Amniotic stem cell (primary cell): ENCODE data around the gene CCDC136.
A peak's percentile ranks its signal among the peaks of the same experiment; 100 is the strongest.

Experiments
- DNase-seq: peaks from one replicate; lab custom pipeline; 2025; lab: John Stamatoyannopoulos, UW

Gene CCDC136

GRCh38 chr7:128791121-128791971 lies at the start of gene CCDC136:
Gene CCDC136, plus strand, starts transcription at chr7:128791968. Its CDS starts 444 bp downstream, at chr7:128792412.
- peak; percentile 40 for DNase-seq

GRCh38 chr7:128742206-128742605 lies 49.6 kb upstream of the CCDC136 start:
- peak; percentile 23 for DNase-seq

GRCh38 chr7:128743112-128743772 lies 48.5 kb upstream of the CCDC136 start:
- DNase-seq, result no peak

- DNase-seq, result no peak
Measured at GRCh38 chr7:128744366-128744905, 47.3 kb upstream of the CCDC136 start.

- DNase-seq, result no peak
Measured at GRCh38 chr7:128745706-128746105, 46.1 kb upstream of the CCDC136 start.

GRCh38 chr7:128747327-128748079 lies 44.3 kb upstream of the CCDC136 start:
- no peak for DNase-seq

- DNase-seq, result no peak
Measured at GRCh38 chr7:128752251-128752650, 39.5 kb upstream of the CCDC136 start.

GRCh38 chr7:128755075-128755818 lies 36.5 kb upstream of the CCDC136 start:
- DNase-seq, result no peak

GRCh38 chr7:128755819-128756476 lies 35.8 kb upstream of the CCDC136 start:
- peak; percentile 91 for DNase-seq

- DNase-seq, result no peak
Measured at GRCh38 chr7:128757203-128757602, 34.6 kb upstream of the CCDC136 start.

- DNase-seq, result no peak
Measured at GRCh38 chr7:128758553-128758952, 33.2 kb upstream of the CCDC136 start.

GRCh38 chr7:128759242-128759641 lies 32.5 kb upstream of the CCDC136 start:
- no peak for DNase-seq

- no peak for DNase-seq
Measured at GRCh38 chr7:128763541-128763940, 28.2 kb upstream of the CCDC136 start.

GRCh38 chr7:128767475-128768110 lies 24.2 kb upstream of the CCDC136 start:
- no peak for DNase-seq

- no peak for DNase-seq
Measured at GRCh38 chr7:128770233-128770632, 21.5 kb upstream of the CCDC136 start.

GRCh38 chr7:128773604-128774003 lies 18.2 kb upstream of the CCDC136 start:
- no peak for DNase-seq

GRCh38 chr7:128774029-128774689 lies 17.6 kb upstream of the CCDC136 start:
- no peak for DNase-seq

GRCh38 chr7:128774921-128775320 lies 16.8 kb upstream of the CCDC136 start:
- no peak for DNase-seq

- no peak for DNase-seq
Measured at GRCh38 chr7:128775744-128776474, 15.9 kb upstream of the CCDC136 start, which contains the start of gene OPN1SW. Gene OPN1SW, minus strand, starts transcription at chr7:128775794. Its CDS starts 13 bp downstream, at chr7:128775781.
